Prostate gland (tissue), 2 donors: Measurements from ENCODE around the gene UNC5C. TPM values are rescaled to one million over a fixed set of nuclear protein-coding genes. Genes with fewer than 3 reads are reported as not detected.

ENCODE experiments used
- DNase-seq: peaks from one replicate; pipeline ENCODE4 v3.0.0-alpha.2; 2019; ENCODE audit warnings: low spot score
- H3K27ac ChIP-seq, 2 donors: fragments of 200-600 bp; sonication (generic); 2 replicates each; pipeline ENCODE4 v1.5.1; 2017 to 2019
- H3K27me3 ChIP-seq: fragments of 200-600 bp; sonication (generic); replicated peaks from 2 replicates; pipeline ENCODE4 v1.5.1; 2019; ENCODE audit not compliant: insufficient read depth
- H3K36me3 ChIP-seq, 2 donors: fragments of 200-600 bp; sonication (generic); 1 replicate in 1 of 2; 2 replicates in 1 of 2; pipeline versions ENCODE4 v1.5.1 to v1.8.1; 2017 to 2019
- H3K4me1 ChIP-seq: fragments of 200-600 bp; sonication (generic); replicated peaks from 2 replicates; pipeline ENCODE4 v1.5.1; 2019
- H3K4me3 ChIP-seq, 2 donors: fragments of 200-600 bp; sonication (generic); 2 replicates each; pipeline ENCODE4 v1.5.1; 2017 to 2019
- H3K9me3 ChIP-seq: fragments of 200-600 bp; sonication (generic); 2 replicates; pipeline ENCODE4 v1.5.1; 2017
- CTCF ChIP-seq, 4 experiments: fragments of 200-600 bp in 2 of 4; fragments of 450-650 bp in 2 of 4; sonication (generic) in 2 of 4; IDR thresholded peaks; 1 replicate in 3 of 4; 2 replicates in 1 of 4; pipeline ENCODE4 v1.5.1; 2016 to 2019; ENCODE audit warnings: antibody characterized with exemption in 4 of 4, mild to moderate bottlenecking in 2 of 4, moderate library complexity in 2 of 4
- POLR2A ChIP-seq: fragments of 450-650 bp; IDR thresholded peaks from one replicate; pipeline ENCODE4 v1.6.1; 2016; ENCODE audit warnings: antibody characterized with exemption, mild to moderate bottlenecking
- POLR2AphosphoS5 ChIP-seq: sonication (generic); formaldehyde crosslinking; IDR thresholded peaks from one replicate; pipeline ENCODE4 v1.6.1; 2017; ENCODE audit warnings: antibody characterized with exemption
- WGBS: methylation state at CpG from one replicate; pipeline ENCODE4 v1.1.5; 2018; 5-methylcytosine and 5-hydroxymethylcytosine counted together
- intact Hi-C: fragments of 100-400 bp; cut with DNase I; formaldehyde crosslinking; loops from one replicate; pipeline ENCODE4 v1.14.2; 2022
- total RNA-seq, 2 donors: library from RNA; depleted of rRNA; stranded (reverse); fragments of >200 nt; gene quantifications; one replicate each; pipeline ENCODE4 v1.1.0, GENCODE V29; 2016

Gene UNC5C
- total RNA-seq, 2 donors from 2014 or later = 1.8 to 15.5 TPM

- Histone ChIP-seq H3K36me3 (no peaks in the 10 kb centered on the region), H3K27ac (no peak overlapping the region), H3K9me3 (no peaks in the 10 kb centered on the region), H3K27me3 (no peaks in the 10 kb centered on the region), H3K4me1 (no peaks in the 10 kb centered on the region), H3K4me3 (no peak overlapping the region)
- WGBS = 62% methylated on average over 10 of the region's 10 CpGs
- TF ChIP-seq POLR2A = no peak
- no peak for TF ChIP-seq POLR2AphosphoS5
- TF ChIP-seq CTCF (IDR thresholded peaks at IDR 0.05) = no peak
- DNase-seq = no peak
- intact Hi-C loops = no loop called here
These were observed 231.5 kb downstream of the UNC5C start for GRCh38 chr4:95317085-95317793.

GRCh38 chr4:95314573-95314972 is 234.2 kb downstream of the UNC5C start:
- Histone ChIP-seq H3K27ac (no peak overlapping the region), H3K36me3 (no peaks in the 10 kb centered on the region), H3K4me1 (no peaks in the 10 kb centered on the region), H3K4me3 (no peak overlapping the region), H3K27me3 (no peaks in the 10 kb centered on the region), H3K9me3 (no peaks in the 10 kb centered on the region)
- no peak for DNase-seq
- no peak for TF ChIP-seq CTCF (IDR thresholded peaks at IDR 0.05)
- TF ChIP-seq POLR2A = no peak
- no peak for TF ChIP-seq POLR2AphosphoS5
- WGBS = 96% methylated on average over 1 of the region's 1 CpG
- intact Hi-C loops = no loop called here

GRCh38 chr4:95304898-95305297 is 243.9 kb downstream of the UNC5C start:
- 68% methylated on average over 1 of the region's 1 CpG for WGBS
- no peaks in the 10 kb centered on the region for H3K27me3 ChIP-seq
- H3K27ac ChIP-seq = no peak overlapping the region
- H3K4me3 ChIP-seq = no peak overlapping the region
- no peak for DNase-seq
- H3K9me3 ChIP-seq = no peaks in the 10 kb centered on the region
- intact Hi-C loops = no loop called here
- H3K4me1 ChIP-seq = no peaks in the 10 kb centered on the region
- TF ChIP-seq CTCF (IDR thresholded peaks at IDR 0.05) = no peak
- TF ChIP-seq POLR2AphosphoS5 = no peak
- no peak for TF ChIP-seq POLR2A
- no peaks in the 10 kb centered on the region for H3K36me3 ChIP-seq

- H3K27ac ChIP-seq = no peak overlapping the region
- H3K4me1 ChIP-seq = no peaks in the 10 kb centered on the region
- no peak for TF ChIP-seq POLR2A
- TF ChIP-seq POLR2AphosphoS5 = no peak
- no peak for TF ChIP-seq CTCF (IDR thresholded peaks at IDR 0.05)
- DNase-seq = no peak
- H3K27me3 ChIP-seq = no peaks in the 10 kb centered on the region
- WGBS = 14% methylated on average over 1 of the region's 1 CpG
- no peaks in the 10 kb centered on the region for H3K36me3 ChIP-seq
- H3K9me3 ChIP-seq = no peaks in the 10 kb centered on the region
- no peak overlapping the region for H3K4me3 ChIP-seq
- intact Hi-C loops = no loop called here
These were observed 248.5 kb downstream of the UNC5C start for GRCh38 chr4:95300304-95300703.

- DNase-seq = no peak
- Histone ChIP-seq H3K27me3 (no peaks in the 10 kb centered on the region), H3K27ac (no peak overlapping the region), H3K4me3 (no peak overlapping the region), H3K36me3 (no peaks in the 10 kb centered on the region), H3K9me3 (no peaks in the 10 kb centered on the region), H3K4me1 (no peaks in the 10 kb centered on the region)
- WGBS = 79% methylated on average over 2 of the region's 2 CpGs
- intact Hi-C loops = no loop called here
- TF ChIP-seq POLR2A (no peak), CTCF (IDR thresholded peaks at IDR 0.05) (no peak), POLR2AphosphoS5 (no peak)
These were observed 252.7 kb downstream of the UNC5C start for GRCh38 chr4:95296052-95296451.
